Body of pancreas (tissue), 4 donors: Measurements from ENCODE around the gene SBF2.

Source experiments
- POLR2A ChIP-seq, 3 donors: fragments of 450-650 bp; IDR thresholded peaks; one replicate each; pipeline ENCODE4 v1.6.1; 2016; ENCODE audit warnings: antibody characterized with exemption in 3 of 3, mild to moderate bottlenecking in 2 of 3
- TF ChIP-seq, protein P1 (sequence below), 7 experiments: fragments of 450-650 bp in 4 of 7; fragments of 200-600 bp in 3 of 7; sonication (generic) in 3 of 7; IDR thresholded peaks; one replicate each; pipeline ENCODE4 v1.5.1; 2016 to 2019; ENCODE audit warnings: antibody characterized with exemption in 7 of 7

DNA sequence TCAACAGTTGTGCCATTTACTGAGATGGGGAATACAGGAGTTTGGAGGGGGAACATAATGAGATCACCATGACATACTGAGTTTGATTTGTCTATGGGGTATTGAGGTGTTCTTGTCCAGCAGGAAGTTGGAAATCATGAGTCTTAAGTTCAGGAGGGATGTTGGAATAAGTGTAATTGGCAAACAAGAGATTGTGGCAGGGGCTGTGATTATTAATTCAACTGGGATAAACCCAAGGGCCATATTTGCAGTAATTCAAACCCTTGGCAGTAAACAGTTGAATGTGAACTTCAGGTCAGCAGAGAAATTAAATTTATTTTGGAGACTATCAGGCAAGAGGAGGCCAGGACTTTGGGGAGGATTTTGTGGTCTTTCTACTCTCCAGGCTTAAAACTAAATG, 44.3 kb upstream of the SBF2 start:
- TF ChIP-seq, protein P1, sequence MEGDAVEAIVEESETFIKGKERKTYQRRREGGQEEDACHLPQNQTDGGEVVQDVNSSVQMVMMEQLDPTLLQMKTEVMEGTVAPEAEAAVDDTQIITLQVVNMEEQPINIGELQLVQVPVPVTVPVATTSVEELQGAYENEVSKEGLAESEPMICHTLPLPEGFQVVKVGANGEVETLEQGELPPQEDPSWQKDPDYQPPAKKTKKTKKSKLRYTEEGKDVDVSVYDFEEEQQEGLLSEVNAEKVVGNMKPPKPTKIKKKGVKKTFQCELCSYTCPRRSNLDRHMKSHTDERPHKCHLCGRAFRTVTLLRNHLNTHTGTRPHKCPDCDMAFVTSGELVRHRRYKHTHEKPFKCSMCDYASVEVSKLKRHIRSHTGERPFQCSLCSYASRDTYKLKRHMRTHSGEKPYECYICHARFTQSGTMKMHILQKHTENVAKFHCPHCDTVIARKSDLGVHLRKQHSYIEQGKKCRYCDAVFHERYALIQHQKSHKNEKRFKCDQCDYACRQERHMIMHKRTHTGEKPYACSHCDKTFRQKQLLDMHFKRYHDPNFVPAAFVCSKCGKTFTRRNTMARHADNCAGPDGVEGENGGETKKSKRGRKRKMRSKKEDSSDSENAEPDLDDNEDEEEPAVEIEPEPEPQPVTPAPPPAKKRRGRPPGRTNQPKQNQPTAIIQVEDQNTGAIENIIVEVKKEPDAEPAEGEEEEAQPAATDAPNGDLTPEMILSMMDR (IDR thresholded peaks at IDR 0.05) = no peak
- no peak for TF ChIP-seq POLR2A (IDR thresholded peaks at IDR 0.05)
